ENCODE data around the gene TENT5C. TPM values are rescaled to one million over a fixed set of nuclear protein-coding genes. Genes with fewer than 3 reads are reported as not detected.

TENT5C gene
- total RNA-seq, 1 experiment from 2014 or later, result 1.4 TPM

- ATAC-seq (no peak), DNase-seq (ENCODE audit: low spot score) (no peak)
- CTCF ChIA-PET, result interaction anchor here (1.0 kb wide), 1 partner anchor 64 kb away, joined by 3 read pairs; no protein-coding TSS in a partner anchor
- H3K36me3 Mint-ChIP-seq, result no peaks in the 10 kb centered on the region
- H3K27me3 Mint-ChIP-seq (ENCODE audit: low read depth), result no peaks in the 10 kb centered on the region; the same call in 1 of the 2 replicates
- no peak overlapping the region for H3K4me3 Mint-ChIP-seq
- no peak overlapping the region for H3K27ac Mint-ChIP-seq
- TF ChIP-seq JUN (CRISPR knock-in tag; IDR thresholded peaks at IDR 0.05) (no peak), EMX1 (CRISPR knock-in tag; IDR thresholded peaks at IDR 0.05) (no peak), NR1H2 (CRISPR knock-in tag; IDR thresholded peaks at IDR 0.05) (no peak), FOXK1 (CRISPR knock-in tag; IDR thresholded peaks at IDR 0.05) (no peak), USF2 (CRISPR knock-in tag; IDR thresholded peaks at IDR 0.05) (no peak), CREB1 (CRISPR knock-in tag; IDR thresholded peaks at IDR 0.05) (no peak), ZNF138 (CRISPR knock-in tag; conservative IDR thresholded peaks at IDR 0.05) (no peak), ZBTB43 (CRISPR knock-in tag; IDR thresholded peaks at IDR 0.05) (no peak), PRRX2 (CRISPR knock-in tag; IDR thresholded peaks at IDR 0.05) (no peak), ATF1 (CRISPR knock-in tag; IDR thresholded peaks at IDR 0.05) (no peak), ETV6 (CRISPR knock-in tag; IDR thresholded peaks at IDR 0.05) (no peak), ZNF416 (CRISPR knock-in tag; IDR thresholded peaks at IDR 0.05) (no peak), STAT6 (CRISPR knock-in tag; conservative IDR thresholded peaks at IDR 0.05; ENCODE audit: low read depth) (no peak), MAX (CRISPR knock-in tag; IDR thresholded peaks at IDR 0.05) (no peak), TEAD1 (CRISPR knock-in tag; IDR thresholded peaks at IDR 0.05) (no peak), PRDM15 (CRISPR knock-in tag; IDR thresholded peaks at IDR 0.05) (no peak), MYBL2 (CRISPR knock-in tag; IDR thresholded peaks at IDR 0.05) (no peak)
- peaks cover 7% of the 10 kb centered on the region for H3K4me1 Mint-ChIP-seq
- POLR2A ChIA-PET, result no interaction called here
- no peaks in the 10 kb centered on the region for H3K9me3 Mint-ChIP-seq
Observed at GRCh38 chr1:117576236-117576635, 29.6 kb upstream of the TENT5C start.

- DNase-seq (ENCODE audit: low spot score) (no peak), ATAC-seq (no peak)
- H3K9me3 Mint-ChIP-seq, result no peaks in the 10 kb centered on the region
- no peak overlapping the region for H3K27ac Mint-ChIP-seq
- CTCF ChIA-PET, result interaction anchor here (1.0 to 1.3 kb wide), 2 partner anchors 9 to 42 kb away, joined by 3 to 5 read pairs; no protein-coding TSS in a partner anchor
- no peak overlapping the region for H3K4me3 Mint-ChIP-seq
- H3K36me3 Mint-ChIP-seq, result no peaks in the 10 kb centered on the region
- H3K4me1 Mint-ChIP-seq, result peaks cover 7% of the 10 kb centered on the region
- POLR2A ChIA-PET, result interaction anchor here (0.7 kb wide), 1 partner anchor 42 kb away, joined by 3 read pairs; no protein-coding TSS in a partner anchor
- no peaks in the 10 kb centered on the region; the same call in 1 of the 2 replicates for H3K27me3 Mint-ChIP-seq (ENCODE audit: low read depth)
- no peak for TF ChIP-seq NR3C1 (CRISPR knock-in tag; conservative IDR thresholded peaks at IDR 0.05; ENCODE audit: low read depth)
- TF ChIP-seq NR1H2 (CRISPR knock-in tag; IDR thresholded peaks at IDR 0.05), result no peak
- TF ChIP-seq AR (CRISPR knock-in tag; IDR thresholded peaks at IDR 0.05), result no peak
- no peak for TF ChIP-seq PRRX2 (CRISPR knock-in tag; IDR thresholded peaks at IDR 0.05)
- no peak for TF ChIP-seq SOX15 (CRISPR knock-in tag; IDR thresholded peaks at IDR 0.05)
- TF ChIP-seq PREB (CRISPR knock-in tag; IDR thresholded peaks at IDR 0.05; ENCODE audit: borderline replicate concordance), result no peak
- TF ChIP-seq NFATC4 (CRISPR knock-in tag; IDR thresholded peaks at IDR 0.05), result no peak
- TF ChIP-seq TCF7 (CRISPR knock-in tag; IDR thresholded peaks at IDR 0.05; ENCODE audit: low read depth), result no peak
Observed at GRCh38 chr1:117577191-117577885, 28.5 kb upstream of the TENT5C start.
